PFSK-1 (cell line): Measurements from ENCODE around the gene SCYGR3.

Source experiments
- FOXP2 ChIP-seq: optimal IDR thresholded peaks from 2 replicates; pipeline ENCODE3; 2011; ENCODE audit warnings: borderline replicate concordance, control low read depth, inconsistent platforms; ENCODE audit not compliant: insufficient read depth; ENCODE audit errors: extremely low read length, extremely low read depth
- POLR2AphosphoS5 ChIP-seq: IDR thresholded peaks from 2 replicates; pipeline ENCODE4 v1.6.1; 2012; ENCODE audit warnings: low read depth, mild to moderate bottlenecking, control low read depth, low read length, moderate library complexity
- REST ChIP-seq, 2 experiments: IDR thresholded peaks; 2 replicates each; pipeline versions ENCODE4 v1.6.1 to v1.8.0; 2011 to 2012; ENCODE audit warnings: low read depth in 2 of 2, low read length in 2 of 2, control low read depth in 1 of 2, inconsistent platforms in 1 of 2, mild to moderate bottlenecking in 1 of 2, moderate library complexity in 1 of 2; ENCODE audit not compliant: insufficient read depth in 1 of 2
- SIN3A ChIP-seq: IDR thresholded peaks from 2 replicates; pipeline ENCODE4 v1.6.1; 2012; ENCODE audit warnings: mild to moderate bottlenecking, low read length, moderate library complexity, borderline replicate concordance; ENCODE audit not compliant: insufficient read depth
- TAF1 ChIP-seq: IDR thresholded peaks from 2 replicates; pipeline ENCODE4 v1.6.1; 2012; ENCODE audit warnings: low read length, control low read depth, borderline replicate concordance; ENCODE audit not compliant: insufficient read depth

DNA sequence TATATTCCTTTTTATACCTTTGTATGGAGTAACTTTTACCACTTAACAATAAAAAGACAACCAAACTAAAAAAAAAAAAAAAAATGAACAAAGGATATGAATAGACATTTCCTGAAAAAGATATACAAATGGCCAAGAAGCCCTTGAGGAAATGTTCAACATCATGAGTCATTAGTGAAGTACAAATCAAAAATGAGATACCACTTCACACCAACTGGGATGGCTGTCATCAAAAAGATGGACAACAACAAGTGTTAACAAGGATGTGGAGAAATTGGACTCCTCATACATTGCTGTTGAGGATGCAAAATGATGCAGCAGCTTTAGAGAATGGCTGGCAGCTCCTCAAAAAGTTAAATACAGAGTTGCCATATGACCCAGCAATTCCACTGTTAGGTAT, 38.5 kb downstream of the SCYGR3 start:
- TF ChIP-seq SIN3A: no peak
- TF ChIP-seq POLR2AphosphoS5: no peak
- no peak for TF ChIP-seq TAF1
- TF ChIP-seq REST (IDR thresholded peaks at IDR 0.05; ENCODE audit: insufficient read depth in 1 of 2, low read depth in 2 of 2, low read length in 2 of 2): no peak
- TF ChIP-seq FOXP2: no peak
